Keratinocyte (primary cell): Measurements from ENCODE around the gene SLC25A44. TPM values are rescaled to one million over a fixed set of nuclear protein-coding genes. Genes with fewer than 3 reads are reported as not detected.

ENCODE experiments used
- DNase-seq: peaks from one replicate; pipeline ENCODE4 v3.0.0-alpha.2; 2011; ENCODE audit warnings: low read depth, missing footprints, low spot score
- FAIRE-seq: peaks from 2 replicates; lab custom pipeline; 2011; peaks lifted over from hg19 to GRCh38; lab: Jason Lieb, UNC
- H2AFZ ChIP-seq: 2 replicates; pipeline ENCODE4 v1.6.0; 2012; ENCODE audit warnings: low read length, control low read depth, inconsistent platforms; ENCODE audit not compliant: control insufficient read depth
- H3K27ac ChIP-seq: 2 replicates; pipeline ENCODE4 v1.5.1; 2011; ENCODE audit warnings: low read length; ENCODE audit not compliant: control insufficient read depth, insufficient read depth
- H3K27me3 ChIP-seq: 3 replicates; pipeline ENCODE4 v1.6.0; 2011; ENCODE audit warnings: low read length; ENCODE audit not compliant: control insufficient read depth, insufficient read depth; ENCODE audit errors: extremely low read depth
- H3K36me3 ChIP-seq, 2 experiments: 2 replicates in 1 of 2; 3 replicates in 1 of 2; pipeline ENCODE4 v1.5.1; 2011; ENCODE audit warnings: low read length in 2 of 2, mild to moderate bottlenecking in 1 of 2; ENCODE audit not compliant: control insufficient read depth in 2 of 2, insufficient read depth in 2 of 2; ENCODE audit errors: extremely low read depth in 1 of 2
- H3K4me1 ChIP-seq: 3 replicates; pipeline ENCODE4 v1.5.1; 2011; ENCODE audit warnings: low read length; ENCODE audit not compliant: control insufficient read depth, insufficient read depth; ENCODE audit errors: extremely low read depth
- H3K4me2 ChIP-seq: 3 replicates; pipeline ENCODE4 v1.6.0; 2011; ENCODE audit warnings: low read depth, low read length; ENCODE audit not compliant: control insufficient read depth, insufficient read depth; ENCODE audit errors: extremely low read depth
- H3K4me3 ChIP-seq, 3 experiments: fragments of 200-600 bp in 1 of 3; sonication (generic) in 1 of 3; 2 replicates in 2 of 3; 3 replicates in 1 of 3; pipeline ENCODE4 v1.5.1; 2011 to 2016; ENCODE audit warnings: low read length in 3 of 3, mild to moderate bottlenecking in 3 of 3, control low read depth in 2 of 3, inconsistent platforms in 1 of 3, low read depth in 1 of 3, mixed read lengths in 1 of 3, mixed run types in 1 of 3, moderate library complexity in 1 of 3; ENCODE audit not compliant: control insufficient read depth in 2 of 3, insufficient read depth in 2 of 3; ENCODE audit errors: extremely low read depth in 1 of 3
- H3K79me2 ChIP-seq: 2 replicates; pipeline ENCODE4 v1.6.0; 2012; ENCODE audit warnings: low read length; ENCODE audit not compliant: control insufficient read depth, insufficient read depth
- H3K9ac ChIP-seq: 3 replicates; pipeline ENCODE4 v1.6.0; 2011; ENCODE audit warnings: low read length; ENCODE audit not compliant: control insufficient read depth, insufficient read depth; ENCODE audit errors: extremely low read depth
- H3K9me1 ChIP-seq: 3 replicates; pipeline ENCODE4 v1.6.0; 2011; ENCODE audit warnings: low read length; ENCODE audit not compliant: control insufficient read depth, insufficient read depth; ENCODE audit errors: extremely low read depth
- H3K9me3 ChIP-seq: 2 replicates; pipeline ENCODE4 v1.5.1; 2012; ENCODE audit warnings: low read depth, low read length; ENCODE audit not compliant: control insufficient read depth
- H4K20me1 ChIP-seq: 3 replicates; pipeline ENCODE4 v1.6.0; 2011; ENCODE audit warnings: low read length; ENCODE audit not compliant: control insufficient read depth, insufficient read depth; ENCODE audit errors: extremely low read depth
- EZH2 ChIP-seq: IDR thresholded peaks from one replicate; pipeline ENCODE4 v1.6.1; 2012; ENCODE audit warnings: inconsistent platforms, mild to moderate bottlenecking, low read length, moderate library complexity
- dilution Hi-C: fragments of 300-500 bp; cut with MboI; formaldehyde crosslinking; loops from one replicate; pipeline ENCODE4 v1.7.0; 2020; ENCODE audit warnings: low sequenced_read_pairs; ENCODE audit not compliant: extremely low pct_ligation_motif_present
- polyA plus RNA-seq, 5 experiments: library from polyadenylated mRNA; depleted of rRNA in 3 of 5; stranded (reverse) in 3 of 5; stranded (forward) in 1 of 5; unstranded in 1 of 5; fragments of >200 nt; gene quantifications; 1 replicate in 1 of 5; 2 replicates in 3 of 5; 3 replicates in 1 of 5; pipeline versions ENCODE4 v1.2.1 to v1.2.3, GENCODE V29; 2011 to 2012; ENCODE audit warnings: missing spikeins in 2 of 5, low read depth in 1 of 5, low replicate concordance in 1 of 5
- TF ChIP-seq, protein P1 (sequence below), 3 experiments: IDR thresholded peaks in 1 of 3; conservative IDR thresholded peaks in 1 of 3; optimal IDR thresholded peaks in 1 of 3; 2 replicates in 2 of 3; 3 replicates in 1 of 3; pipeline versions ENCODE3 to v1.5.1; 2011; ENCODE audit warnings: low read length in 3 of 3, mild to moderate bottlenecking in 3 of 3, moderate library complexity in 2 of 3, control low read depth in 1 of 3, inconsistent platforms in 1 of 3; ENCODE audit not compliant: insufficient read depth in 2 of 3; ENCODE audit errors: extremely low read depth in 1 of 3

Gene SLC25A44
- polyA plus RNA-seq, 1 donor (not counting 4 experiments of a cell fraction or from before 2014, with no cell fraction given) = 24.4 TPM

DNA sequence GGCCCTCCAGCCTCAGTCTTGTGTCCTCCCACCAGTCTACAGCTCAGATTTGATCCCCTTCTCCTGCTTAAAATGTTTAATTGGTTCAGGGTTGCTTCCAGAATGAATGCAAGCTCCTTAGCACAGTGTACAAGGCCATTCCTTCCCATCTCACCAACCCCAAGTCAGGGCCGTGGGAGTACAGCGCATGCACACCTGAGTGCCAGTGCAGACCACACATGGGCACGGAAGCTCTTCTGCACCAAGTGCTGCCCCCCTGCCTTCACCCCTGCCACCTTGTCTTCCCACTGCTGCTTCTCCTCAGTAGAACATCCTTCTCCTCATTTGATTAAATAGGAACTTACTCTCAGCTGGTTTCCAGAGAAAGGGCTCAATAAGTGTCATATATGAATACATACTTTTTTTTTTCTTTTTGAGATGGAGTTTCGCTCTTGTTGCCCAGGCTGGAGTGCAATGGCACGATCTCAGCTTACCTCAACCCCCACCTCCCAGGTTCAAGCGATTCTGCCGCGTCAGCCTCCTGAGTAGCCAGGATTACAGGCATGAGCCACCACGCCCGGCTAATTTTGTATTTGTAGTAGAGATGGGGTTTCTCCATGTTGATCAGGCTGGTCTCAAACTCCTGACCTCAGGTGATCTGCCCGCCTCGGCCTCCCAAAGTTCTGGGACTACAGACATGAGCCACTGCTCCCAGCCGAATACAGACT, 28.2 kb downstream of the SLC25A44 start:
- no peak overlapping the region for H3K27ac ChIP-seq
- peaks cover 25% of the 10 kb centered on the region for H3K4me1 ChIP-seq
- no peak for FAIRE-seq
- TF ChIP-seq, protein P1, sequence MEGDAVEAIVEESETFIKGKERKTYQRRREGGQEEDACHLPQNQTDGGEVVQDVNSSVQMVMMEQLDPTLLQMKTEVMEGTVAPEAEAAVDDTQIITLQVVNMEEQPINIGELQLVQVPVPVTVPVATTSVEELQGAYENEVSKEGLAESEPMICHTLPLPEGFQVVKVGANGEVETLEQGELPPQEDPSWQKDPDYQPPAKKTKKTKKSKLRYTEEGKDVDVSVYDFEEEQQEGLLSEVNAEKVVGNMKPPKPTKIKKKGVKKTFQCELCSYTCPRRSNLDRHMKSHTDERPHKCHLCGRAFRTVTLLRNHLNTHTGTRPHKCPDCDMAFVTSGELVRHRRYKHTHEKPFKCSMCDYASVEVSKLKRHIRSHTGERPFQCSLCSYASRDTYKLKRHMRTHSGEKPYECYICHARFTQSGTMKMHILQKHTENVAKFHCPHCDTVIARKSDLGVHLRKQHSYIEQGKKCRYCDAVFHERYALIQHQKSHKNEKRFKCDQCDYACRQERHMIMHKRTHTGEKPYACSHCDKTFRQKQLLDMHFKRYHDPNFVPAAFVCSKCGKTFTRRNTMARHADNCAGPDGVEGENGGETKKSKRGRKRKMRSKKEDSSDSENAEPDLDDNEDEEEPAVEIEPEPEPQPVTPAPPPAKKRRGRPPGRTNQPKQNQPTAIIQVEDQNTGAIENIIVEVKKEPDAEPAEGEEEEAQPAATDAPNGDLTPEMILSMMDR (optimal IDR thresholded peaks at IDR 0.05 in 1 of 3, IDR thresholded peaks at IDR 0.05 in 1 of 3, conservative IDR thresholded peaks at IDR 0.05 in 1 of 3; ENCODE audit: extremely low read depth in 1 of 3, insufficient read depth in 2 of 3, low read length in 3 of 3) = no peak
- TF ChIP-seq EZH2 = no peak
- dilution Hi-C loops = no loop called here
- no peaks in the 10 kb centered on the region for H3K9me3 ChIP-seq
- no peaks in the 10 kb centered on the region for H3K9me1 ChIP-seq
- DNase-seq = no peak
- no peak overlapping the region for H3K4me3 ChIP-seq
- H2AFZ ChIP-seq = no peak overlapping the region
- peaks cover 4% of the 10 kb centered on the region for H3K79me2 ChIP-seq
- no peak overlapping the region for H3K9ac ChIP-seq
- H4K20me1 ChIP-seq = no peaks in the 10 kb centered on the region
- no peaks in the 10 kb centered on the region for H3K27me3 ChIP-seq
- peaks cover 6 to 17% of the 10 kb centered on the region in 2 experiments for H3K36me3 ChIP-seq
- no peak overlapping the region for H3K4me2 ChIP-seq

DNA sequence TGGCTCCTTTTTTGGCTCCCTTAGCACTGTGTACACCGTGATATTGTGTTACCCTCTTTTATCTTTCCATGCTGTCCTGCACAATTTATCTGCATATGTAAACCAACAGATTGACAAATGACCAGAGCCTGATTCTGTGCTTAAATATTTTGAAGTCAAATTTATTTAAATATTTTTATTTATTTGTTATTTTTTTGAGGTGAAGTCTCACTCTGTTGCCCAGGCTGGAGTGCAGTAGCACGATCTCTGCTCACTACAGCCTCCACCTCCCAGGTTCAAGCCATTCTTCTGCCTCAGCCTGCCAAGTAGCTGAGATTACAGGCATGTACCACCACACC, 31.7 kb downstream of the SLC25A44 start:
- Histone ChIP-seq H3K27ac (no peak overlapping the region), H3K4me1 (peaks cover 10% of the 10 kb centered on the region), H3K9me1 (no peaks in the 10 kb centered on the region), H3K79me2 (no peaks in the 10 kb centered on the region), H3K4me3 (no peak overlapping the region), H3K36me3 (peaks cover 11 to 17% of the 10 kb centered on the region in 2 experiments), H3K9ac (no peak overlapping the region), H3K4me2 (no peak overlapping the region), H4K20me1 (no peaks in the 10 kb centered on the region), H3K27me3 (no peaks in the 10 kb centered on the region), H3K9me3 (no peaks in the 10 kb centered on the region), H2AFZ (no peak overlapping the region)
- TF ChIP-seq, protein P1 (optimal IDR thresholded peaks at IDR 0.05 in 1 of 3, IDR thresholded peaks at IDR 0.05 in 1 of 3, conservative IDR thresholded peaks at IDR 0.05 in 1 of 3; ENCODE audit: extremely low read depth in 1 of 3, insufficient read depth in 2 of 3, low read length in 3 of 3) = no peak
- no peak for FAIRE-seq
- dilution Hi-C loops = no loop called here
- DNase-seq = no peak
